Neuron (in vitro differentiated cells): Measurements from ENCODE around the gene TP73.
"Not testable (repeated sequence)": the region's sequence is repeated elsewhere in the genome, so short reads cannot be mapped to it uniquely, and the experiment has no call there.

Experiments
- H2AFZ ChIP-seq: one replicate; pipeline ENCODE4 v1.6.1; 2013; ENCODE audit warnings: low read depth, mild to moderate bottlenecking, inconsistent platforms, low read length, moderate library complexity
- H3K27me3 ChIP-seq: one replicate; pipeline ENCODE4 v1.6.1; 2013; ENCODE audit warnings: low read length; ENCODE audit not compliant: insufficient read depth
- H3K36me3 ChIP-seq: one replicate; pipeline ENCODE4 v1.6.1; 2013; ENCODE audit warnings: low read length; ENCODE audit not compliant: insufficient read depth
- H3K4me1 ChIP-seq: one replicate; pipeline ENCODE4 v1.6.1; 2013; ENCODE audit warnings: low read length; ENCODE audit not compliant: insufficient read depth
- H3K4me3 ChIP-seq: 2 replicates; pipeline ENCODE4 v1.5.1; 2013; ENCODE audit warnings: mild to moderate bottlenecking, low read length, moderate library complexity
- H3K9me3 ChIP-seq: one replicate; pipeline ENCODE4 v1.6.1; 2013; ENCODE audit warnings: low read length

The TP73 gene

GRCh38 chr1:3714284-3714741 is 62.0 kb downstream of the TP73 start:
- Histone ChIP-seq H2AFZ (no peak overlapping the region), H3K4me1 (peaks cover 12% of the 10 kb centered on the region), H3K27me3 (peaks cover 77% of the 10 kb centered on the region), H3K4me3 (no peak overlapping the region), H3K9me3 (no peaks in the 10 kb centered on the region), H3K36me3 (no peaks in the 10 kb centered on the region)

GRCh38 chr1:3714814-3715213 is 62.5 kb downstream of the TP73 start:
- peaks cover 72% of the 10 kb centered on the region for H3K27me3 ChIP-seq

GRCh38 chr1:3716351-3716750 is 64.0 kb downstream of the TP73 start:
- H3K36me3 ChIP-seq = no peaks in the 10 kb centered on the region
- no peaks in the 10 kb centered on the region for H3K9me3 ChIP-seq
- H2AFZ ChIP-seq = no peak overlapping the region
- peaks cover 58% of the 10 kb centered on the region for H3K27me3 ChIP-seq
- H3K4me1 ChIP-seq = peaks cover 15% of the 10 kb centered on the region
- H3K4me3 ChIP-seq = no peak overlapping the region

More at GRCh38 chr1:3714814-3715213, 62.5 kb downstream of the TP73 start:
- no peak overlapping the region for H3K4me3 ChIP-seq
- no peak overlapping the region for H2AFZ ChIP-seq
- no peaks in the 10 kb centered on the region for H3K36me3 ChIP-seq
- H3K9me3 ChIP-seq = no peaks in the 10 kb centered on the region
- peaks cover 15% of the 10 kb centered on the region for H3K4me1 ChIP-seq

- H3K27me3 ChIP-seq = peaks cover 50% of the 10 kb centered on the region
- no peak overlapping the region for H3K4me3 ChIP-seq
- H2AFZ ChIP-seq = no peak overlapping the region
- no peaks in the 10 kb centered on the region for H3K36me3 ChIP-seq
- no peaks in the 10 kb centered on the region for H3K9me3 ChIP-seq
- peaks cover 15% of the 10 kb centered on the region for H3K4me1 ChIP-seq
Measured at GRCh38 chr1:3717041-3717714, 64.9 kb downstream of the TP73 start.

GRCh38 chr1:3717715-3718601 is 65.6 kb downstream of the TP73 start:
- Histone ChIP-seq H2AFZ (no peak overlapping the region), H3K9me3 (no peaks in the 10 kb centered on the region), H3K36me3 (no peaks in the 10 kb centered on the region), H3K27me3 (peaks cover 44% of the 10 kb centered on the region), H3K4me3 (no peak overlapping the region), H3K4me1 (peaks cover 15% of the 10 kb centered on the region)

GRCh38 chr1:3718764-3719163 is 66.4 kb downstream of the TP73 start:
- peaks cover 36% of the 10 kb centered on the region for H3K27me3 ChIP-seq

GRCh38 chr1:3721955-3722465 is 69.7 kb downstream of the TP73 start:
- no peaks in the 10 kb centered on the region for H3K36me3 ChIP-seq
- no peaks in the 10 kb centered on the region for H3K9me3 ChIP-seq
- H2AFZ ChIP-seq = no peak overlapping the region
- peaks cover 12% of the 10 kb centered on the region for H3K27me3 ChIP-seq
- H3K4me3 ChIP-seq = no peak overlapping the region
- peaks cover 15% of the 10 kb centered on the region for H3K4me1 ChIP-seq

More at GRCh38 chr1:3718764-3719163, 66.4 kb downstream of the TP73 start:
- Histone ChIP-seq H3K36me3 (no peaks in the 10 kb centered on the region), H3K4me3 (no peak overlapping the region), H2AFZ (no peak overlapping the region), H3K4me1 (peaks cover 15% of the 10 kb centered on the region), H3K9me3 (no peaks in the 10 kb centered on the region)

- H3K4me3 ChIP-seq = no peak overlapping the region
- H3K4me1 ChIP-seq = peaks cover 8% of the 10 kb centered on the region
- H3K36me3 ChIP-seq = no peaks in the 10 kb centered on the region
- H3K27me3 ChIP-seq = peaks cover 6% of the 10 kb centered on the region
- no peaks in the 10 kb centered on the region for H3K9me3 ChIP-seq
- no peak overlapping the region for H2AFZ ChIP-seq
Measured at GRCh38 chr1:3722846-3723245, 70.5 kb downstream of the TP73 start.

GRCh38 chr1:3724416-3725030 is 72.2 kb downstream of the TP73 start:
- not testable (repeated sequence) for H3K4me3 ChIP-seq, H2AFZ ChIP-seq, H3K9me3 ChIP-seq, H3K36me3 ChIP-seq, H3K4me1 ChIP-seq, H3K27me3 ChIP-seq

GRCh38 chr1:3725366-3725765 is 73.0 kb downstream of the TP73 start:
- Histone ChIP-seq H3K9me3 (no peaks in the 10 kb centered on the region), H2AFZ (no peak overlapping the region), H3K4me3 (no peak overlapping the region), H3K36me3 (no peaks in the 10 kb centered on the region), H3K4me1 (no peaks in the 10 kb centered on the region), H3K27me3 (no peaks in the 10 kb centered on the region)

GRCh38 chr1:3727042-3727824 is 74.9 kb downstream of the TP73 start:
- no peaks in the 10 kb centered on the region for H3K27me3 ChIP-seq
- H3K36me3 ChIP-seq = no peaks in the 10 kb centered on the region
- peaks cover 15% of the 10 kb centered on the region for H3K4me1 ChIP-seq
- no peaks in the 10 kb centered on the region for H3K9me3 ChIP-seq
- no peak overlapping the region for H3K4me3 ChIP-seq
- H2AFZ ChIP-seq = no peak overlapping the region
